Parathyroid adenoma (tissue), 2 donors: ENCODE data around the gene SNTG2.

Experiments used
- H2AFZ ChIP-seq: fragments of 300-600 bp; sonication (generic); one replicate; pipeline ENCODE4 v1.7.0; 2017; ENCODE audit warnings: antibody characterized with exemption, mild to moderate bottlenecking
- H3K27ac ChIP-seq: fragments of 300-600 bp; sonication (generic); one replicate; pipeline ENCODE4 v1.7.0; 2017
- H3K27me3 ChIP-seq: fragments of 300-600 bp; sonication (generic); one replicate; pipeline ENCODE4 v1.7.0; 2017; ENCODE audit warnings: low read length; ENCODE audit not compliant: control insufficient read depth, insufficient read depth
- H3K36me3 ChIP-seq: fragments of 300-600 bp; sonication (generic); one replicate; pipeline ENCODE4 v1.7.0; 2017; ENCODE audit warnings: low read length; ENCODE audit not compliant: control insufficient read depth, insufficient read depth
- H3K4me1 ChIP-seq: fragments of 300-600 bp; sonication (generic); one replicate; pipeline ENCODE4 v1.7.0; 2017; ENCODE audit warnings: control low read depth
- H3K4me2 ChIP-seq: fragments of 300-600 bp; sonication (generic); one replicate; pipeline ENCODE4 v1.7.0; 2017; ENCODE audit warnings: low read length
- H3K4me3 ChIP-seq: fragments of 300-600 bp; sonication (generic); one replicate; pipeline ENCODE4 v1.7.0; 2017; ENCODE audit warnings: low read depth, low read length
- H3K79me2 ChIP-seq: fragments of 300-600 bp; sonication (generic); one replicate; pipeline ENCODE4 v1.7.0; 2017; ENCODE audit warnings: control low read depth
- H3K9ac ChIP-seq: fragments of 300-600 bp; sonication (generic); one replicate; pipeline ENCODE4 v1.7.0; 2017; ENCODE audit warnings: mild to moderate bottlenecking
- H3K9me3 ChIP-seq: fragments of 300-600 bp; sonication (generic); one replicate; pipeline ENCODE4 v1.7.0; 2017; ENCODE audit warnings: low read length; ENCODE audit not compliant: control insufficient read depth
- TF ChIP-seq, protein P1 (sequence below): fragments of 300-600 bp; sonication (generic); IDR thresholded peaks from one replicate; pipeline ENCODE4 v1.7.0; 2017; ENCODE audit warnings: antibody characterized with exemption, mild to moderate bottlenecking
- donor health status: primary hyperparathyroidism.

Gene SNTG2

DNA sequence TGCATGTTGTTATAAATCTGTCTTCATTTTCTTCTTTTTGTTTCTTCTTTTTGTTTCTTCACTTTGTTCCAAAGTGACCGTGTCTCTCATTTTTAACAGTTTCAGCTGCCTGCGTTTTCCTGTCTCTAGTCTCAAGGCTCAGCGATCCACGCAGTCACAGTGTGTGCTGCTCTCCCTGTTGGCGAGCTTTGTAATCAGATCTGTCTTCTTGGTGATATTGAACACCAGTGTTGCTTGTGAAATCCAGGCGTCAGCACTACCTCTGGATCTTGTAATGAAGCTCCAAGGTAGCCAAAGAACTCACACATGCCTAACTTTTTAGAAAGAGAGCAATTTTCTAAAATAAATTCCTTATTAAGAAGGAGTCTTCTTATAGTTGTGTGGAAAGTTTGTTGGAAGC is 13.2 kb downstream of the SNTG2 start:
- Histone ChIP-seq H3K4me1 (no peaks in the 10 kb centered on the region), H3K9ac (no peak overlapping the region), H2AFZ (no peak overlapping the region), H3K4me2 (no peak overlapping the region), H3K79me2 (no peaks in the 10 kb centered on the region), H3K36me3 (no peaks in the 10 kb centered on the region), H3K9me3 (no peaks in the 10 kb centered on the region), H3K4me3 (no peak overlapping the region), H3K27me3 (no peaks in the 10 kb centered on the region), H3K27ac (no peak overlapping the region)
- TF ChIP-seq, protein P1, sequence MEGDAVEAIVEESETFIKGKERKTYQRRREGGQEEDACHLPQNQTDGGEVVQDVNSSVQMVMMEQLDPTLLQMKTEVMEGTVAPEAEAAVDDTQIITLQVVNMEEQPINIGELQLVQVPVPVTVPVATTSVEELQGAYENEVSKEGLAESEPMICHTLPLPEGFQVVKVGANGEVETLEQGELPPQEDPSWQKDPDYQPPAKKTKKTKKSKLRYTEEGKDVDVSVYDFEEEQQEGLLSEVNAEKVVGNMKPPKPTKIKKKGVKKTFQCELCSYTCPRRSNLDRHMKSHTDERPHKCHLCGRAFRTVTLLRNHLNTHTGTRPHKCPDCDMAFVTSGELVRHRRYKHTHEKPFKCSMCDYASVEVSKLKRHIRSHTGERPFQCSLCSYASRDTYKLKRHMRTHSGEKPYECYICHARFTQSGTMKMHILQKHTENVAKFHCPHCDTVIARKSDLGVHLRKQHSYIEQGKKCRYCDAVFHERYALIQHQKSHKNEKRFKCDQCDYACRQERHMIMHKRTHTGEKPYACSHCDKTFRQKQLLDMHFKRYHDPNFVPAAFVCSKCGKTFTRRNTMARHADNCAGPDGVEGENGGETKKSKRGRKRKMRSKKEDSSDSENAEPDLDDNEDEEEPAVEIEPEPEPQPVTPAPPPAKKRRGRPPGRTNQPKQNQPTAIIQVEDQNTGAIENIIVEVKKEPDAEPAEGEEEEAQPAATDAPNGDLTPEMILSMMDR: no peak

DNA sequence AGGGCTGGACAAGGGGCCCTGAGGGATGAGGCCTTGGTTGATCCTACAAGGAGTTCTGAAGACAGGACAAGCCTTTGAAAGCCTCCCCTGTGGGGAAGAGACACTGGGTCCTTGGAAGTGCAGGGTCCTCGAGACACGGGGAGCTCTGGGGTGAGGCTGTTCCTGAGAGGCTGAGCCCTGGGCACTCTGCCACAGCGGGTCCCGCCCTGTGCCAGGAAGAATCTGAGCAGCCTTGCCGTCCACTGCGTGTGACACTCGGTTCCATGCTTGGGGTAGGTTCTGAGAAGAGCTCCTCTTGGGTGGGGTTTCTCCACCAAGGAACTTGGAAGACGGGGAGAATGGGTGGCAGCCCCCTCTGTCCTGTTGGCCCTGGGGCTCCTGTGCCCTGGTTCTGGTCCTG is 13.9 kb downstream of the SNTG2 start:
- no peaks in the 10 kb centered on the region for H3K36me3 ChIP-seq
- no peaks in the 10 kb centered on the region for H3K4me1 ChIP-seq
- no peak overlapping the region for H2AFZ ChIP-seq
- TF ChIP-seq, protein P1: no peak
- H3K4me3 ChIP-seq: no peak overlapping the region
- no peak overlapping the region for H3K9ac ChIP-seq
- H3K4me2 ChIP-seq: no peak overlapping the region
- no peaks in the 10 kb centered on the region for H3K27me3 ChIP-seq
- H3K79me2 ChIP-seq: no peaks in the 10 kb centered on the region
- H3K27ac ChIP-seq: no peak overlapping the region
- no peaks in the 10 kb centered on the region for H3K9me3 ChIP-seq

DNA sequence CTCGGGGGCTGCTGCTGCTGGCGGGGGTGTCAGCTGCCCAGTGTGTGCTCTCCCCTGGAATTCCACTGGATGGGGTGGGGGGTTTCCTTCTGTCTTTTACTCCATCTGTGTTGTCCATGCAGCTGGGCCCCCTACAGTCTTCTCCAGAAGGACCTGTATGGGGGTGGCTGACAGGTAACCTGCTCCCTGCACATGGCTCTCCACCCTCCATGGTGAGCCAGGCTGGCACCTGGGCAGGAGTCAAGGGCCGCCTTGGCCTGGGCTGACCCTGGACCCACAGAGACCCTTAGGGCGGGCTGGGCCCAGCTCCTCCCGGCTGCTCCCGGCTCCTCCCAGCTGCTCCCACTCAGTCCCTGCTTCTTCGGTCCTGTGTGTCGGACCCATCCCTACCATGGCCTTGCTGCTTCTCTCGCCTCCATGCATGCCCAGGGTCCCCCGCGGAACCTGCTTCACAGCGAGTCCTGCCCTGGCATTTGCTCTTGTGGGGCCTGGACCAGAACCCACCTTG is 15.0 kb downstream of the SNTG2 start:
- no peak overlapping the region for H3K27ac ChIP-seq
- no peak overlapping the region for H3K9ac ChIP-seq
- H3K4me1 ChIP-seq: no peaks in the 10 kb centered on the region
- no peaks in the 10 kb centered on the region for H3K9me3 ChIP-seq
- no peak overlapping the region for H3K4me2 ChIP-seq
- H3K36me3 ChIP-seq: no peaks in the 10 kb centered on the region
- H3K27me3 ChIP-seq: no peaks in the 10 kb centered on the region
- TF ChIP-seq, protein P1: no peak
- no peaks in the 10 kb centered on the region for H3K79me2 ChIP-seq
- H2AFZ ChIP-seq: no peak overlapping the region
- no peak overlapping the region for H3K4me3 ChIP-seq

DNA sequence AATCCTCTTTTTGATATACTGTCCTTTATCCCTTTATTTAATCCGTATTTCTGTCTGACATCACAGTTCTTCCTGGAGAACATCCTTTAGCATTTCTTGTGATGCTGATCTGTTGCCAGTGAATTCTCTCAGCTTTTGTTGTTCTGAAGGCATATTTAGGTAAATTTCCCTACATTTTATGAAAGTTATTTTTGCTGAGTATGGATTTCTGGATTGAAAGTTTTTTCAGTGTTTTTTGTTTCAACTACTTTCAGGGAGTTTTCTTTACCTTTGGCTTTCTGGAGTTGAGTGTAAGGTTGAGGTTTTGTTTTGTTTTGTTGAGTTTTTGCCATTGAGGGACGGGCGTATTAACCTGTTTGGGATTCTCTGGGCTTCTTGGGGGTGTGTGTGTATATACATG is 22.5 kb downstream of the SNTG2 start:
- H3K27me3 ChIP-seq: no peaks in the 10 kb centered on the region
- no peak overlapping the region for H3K9ac ChIP-seq
- TF ChIP-seq, protein P1: no peak
- H3K4me3 ChIP-seq: no peak overlapping the region
- no peak overlapping the region for H3K27ac ChIP-seq
- no peaks in the 10 kb centered on the region for H3K79me2 ChIP-seq
- H3K36me3 ChIP-seq: no peaks in the 10 kb centered on the region
- no peaks in the 10 kb centered on the region for H3K9me3 ChIP-seq
- no peaks in the 10 kb centered on the region for H3K4me1 ChIP-seq
- H2AFZ ChIP-seq: no peak overlapping the region
- no peak overlapping the region for H3K4me2 ChIP-seq

DNA sequence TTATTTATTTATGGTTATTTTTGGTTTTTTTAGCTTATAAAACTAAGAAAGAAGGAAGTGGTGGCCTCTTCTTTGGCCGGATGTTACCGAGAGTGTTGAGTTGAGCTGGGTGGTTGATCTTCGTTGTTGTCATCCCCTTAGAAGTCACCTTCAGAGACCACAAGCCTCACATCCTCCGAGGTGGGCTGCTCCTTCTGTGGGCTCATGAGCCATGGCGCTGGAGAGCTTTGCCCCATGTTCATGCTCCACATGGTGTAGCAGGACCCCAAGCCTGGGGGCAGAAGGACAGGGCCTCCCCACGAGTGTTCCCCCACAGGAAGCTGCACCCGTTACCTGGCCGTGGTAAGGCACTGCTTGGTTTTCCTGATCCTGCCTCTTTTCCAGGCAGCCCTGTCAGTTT is 23.4 kb downstream of the SNTG2 start:
- no peaks in the 10 kb centered on the region for H3K4me1 ChIP-seq
- no peak overlapping the region for H3K4me3 ChIP-seq
- H3K79me2 ChIP-seq: no peaks in the 10 kb centered on the region
- H3K36me3 ChIP-seq: no peaks in the 10 kb centered on the region
- no peak overlapping the region for H3K27ac ChIP-seq
- TF ChIP-seq, protein P1: no peak
- H2AFZ ChIP-seq: no peak overlapping the region
- no peak overlapping the region for H3K9ac ChIP-seq
- H3K4me2 ChIP-seq: no peak overlapping the region
- no peaks in the 10 kb centered on the region for H3K9me3 ChIP-seq
- no peaks in the 10 kb centered on the region for H3K27me3 ChIP-seq
